DMS 273 treated with DMSO at 0.1 percent for 48 hours (cell line): Measurements from ENCODE around the gene RUNX2.

Experiments used
- DNase-seq: peaks from one replicate; lab custom pipeline; 2025; lab: John Stamatoyannopoulos, UW

Gene RUNX2

GRCh38 chr6:45589367-45589766 lies 261.2 kb downstream of the RUNX2 start:
- no peak for DNase-seq

GRCh38 chr6:45590226-45590625 lies 262.1 kb downstream of the RUNX2 start:
- no peak for DNase-seq

GRCh38 chr6:45590696-45591184 lies 262.6 kb downstream of the RUNX2 start:
- no peak for DNase-seq

GRCh38 chr6:45591306-45591705 lies 263.2 kb downstream of the RUNX2 start:
- no peak for DNase-seq

- no peak for DNase-seq
Measured at GRCh38 chr6:45591890-45592289, 263.8 kb downstream of the RUNX2 start.

GRCh38 chr6:45592991-45593390 lies 264.9 kb downstream of the RUNX2 start:
- no peak for DNase-seq

- no peak for DNase-seq
Measured at GRCh38 chr6:45595010-45595851, 267.1 kb downstream of the RUNX2 start.

- no peak for DNase-seq
Measured at GRCh38 chr6:45597424-45597823, 269.3 kb downstream of the RUNX2 start.

- no peak for DNase-seq
Measured at GRCh38 chr6:45599053-45599452, 270.9 kb downstream of the RUNX2 start.

- no peak for DNase-seq
Measured at GRCh38 chr6:45605971-45606370, 277.8 kb downstream of the RUNX2 start.

GRCh38 chr6:45606831-45607400 lies 278.8 kb downstream of the RUNX2 start:
- no peak for DNase-seq

- DNase-seq = no peak
Measured at GRCh38 chr6:45607798-45608197, 279.7 kb downstream of the RUNX2 start.

GRCh38 chr6:45608252-45608913 lies 280.3 kb downstream of the RUNX2 start:
- DNase-seq = peak; percentile 26

- DNase-seq = no peak
Measured at GRCh38 chr6:45609141-45609638, 281.1 kb downstream of the RUNX2 start.

GRCh38 chr6:45610374-45610773 lies 282.2 kb downstream of the RUNX2 start:
- DNase-seq = no peak

- no peak for DNase-seq
Measured at GRCh38 chr6:45610832-45611231, 282.7 kb downstream of the RUNX2 start.

- no peak for DNase-seq
Measured at GRCh38 chr6:45611491-45611890, 283.4 kb downstream of the RUNX2 start.

GRCh38 chr6:45613656-45614055 lies 285.5 kb downstream of the RUNX2 start:
- DNase-seq = no peak

GRCh38 chr6:45614488-45615285 lies 286.6 kb downstream of the RUNX2 start:
- no peak for DNase-seq

- no peak for DNase-seq
Measured at GRCh38 chr6:45616209-45616608, 288.1 kb downstream of the RUNX2 start.

GRCh38 chr6:45617441-45617840 lies 289.3 kb downstream of the RUNX2 start:
- DNase-seq = no peak

GRCh38 chr6:45618259-45618658 lies 290.1 kb downstream of the RUNX2 start:
- DNase-seq = no peak
